ENCODE data around the gene CHST4.
"Not testable (repeated sequence)": the region's sequence is repeated elsewhere in the genome, so short reads cannot be mapped to it uniquely, and the experiment has no call there.

CHST4 gene

GRCh38 chr16:71526111-71526631 lies at the start of gene CHST4:
CHST4 (plus strand) TSS chr16:71526426; CDS start chr16:71536678, 10,252 bp downstream.
- no peak for DNase-seq (ENCODE audit: low read depth)

GRCh38 chr16:71476457-71477124 lies 49.6 kb upstream of the CHST4 start:
- no peak for DNase-seq (ENCODE audit: low read depth)

- no peak for DNase-seq (ENCODE audit: low read depth)
These were observed 46.8 kb upstream of the CHST4 start for GRCh38 chr16:71479420-71479819.

- DNase-seq (ENCODE audit: low read depth) = no peak
These were observed 45.3 kb upstream of the CHST4 start for GRCh38 chr16:71480956-71481355.

- no peak for DNase-seq (ENCODE audit: low read depth)
These were observed 43.7 kb upstream of the CHST4 start for GRCh38 chr16:71482569-71482968.

- DNase-seq (ENCODE audit: low read depth) = peak; percentile 61
These were observed 42.0 kb upstream of the CHST4 start for GRCh38 chr16:71484006-71484893.

- no peak for DNase-seq (ENCODE audit: low read depth)
These were observed 37.1 kb upstream of the CHST4 start, which contains the start of gene ZNF19 for GRCh38 chr16:71489122-71489521. ZNF19 (minus strand) TSS chr16:71489324; CDS start chr16:71482114, 7,210 bp downstream.

GRCh38 chr16:71490361-71490760 lies 35.9 kb upstream of the CHST4 start:
- DNase-seq (ENCODE audit: low read depth) = no peak

GRCh38 chr16:71491054-71491453 lies 35.2 kb upstream of the CHST4 start:
- no peak for DNase-seq (ENCODE audit: low read depth)

- no peak for DNase-seq (ENCODE audit: low read depth)
These were observed 33.4 kb upstream of the CHST4 start for GRCh38 chr16:71492786-71493185.

GRCh38 chr16:71493213-71493612 lies 33.0 kb upstream of the CHST4 start:
- DNase-seq (ENCODE audit: low read depth) = no peak

- no peak for DNase-seq (ENCODE audit: low read depth)
These were observed 28.2 kb upstream of the CHST4 start for GRCh38 chr16:71498031-71498430.

- DNase-seq (ENCODE audit: low read depth) = no peak
These were observed 26.4 kb upstream of the CHST4 start for GRCh38 chr16:71499775-71500364.

GRCh38 chr16:71500964-71501363 lies 25.3 kb upstream of the CHST4 start:
- no peak for DNase-seq (ENCODE audit: low read depth)

GRCh38 chr16:71501547-71501946 lies 24.7 kb upstream of the CHST4 start:
- DNase-seq (ENCODE audit: low read depth) = no peak

- not testable (repeated sequence) for DNase-seq (ENCODE audit: low read depth)
These were observed 22.2 kb upstream of the CHST4 start for GRCh38 chr16:71504051-71504450.

GRCh38 chr16:71504901-71505300 lies 21.3 kb upstream of the CHST4 start:
- DNase-seq (ENCODE audit: low read depth) = no peak

- no peak for DNase-seq (ENCODE audit: low read depth)
These were observed 19.2 kb upstream of the CHST4 start for GRCh38 chr16:71507061-71507460.

GRCh38 chr16:71513302-71513701 lies 12.9 kb upstream of the CHST4 start:
- DNase-seq (ENCODE audit: low read depth) = no peak

- no peak for DNase-seq (ENCODE audit: low read depth)
These were observed 11.8 kb upstream of the CHST4 start for GRCh38 chr16:71514476-71514875.

- DNase-seq (ENCODE audit: low read depth) = no peak
These were observed 11.2 kb upstream of the CHST4 start for GRCh38 chr16:71515026-71515425.

- DNase-seq (ENCODE audit: low read depth) = no peak
These were observed 5.7 kb upstream of the CHST4 start for GRCh38 chr16:71520550-71520949.
